ENCODE results near the gene DMRTC1B.
"Not testable (repeated sequence)": the region's sequence is repeated elsewhere in the genome, so short reads cannot be mapped to it uniquely, and the experiment has no call there.

The DMRTC1B gene

GRCh38 chrX:72776653-72777466, at the start of gene DMRTC1B:
Gene DMRTC1B (plus strand): TSS chrX:72776890. CDS start chrX:72845136, 68,246 bp downstream.
- not testable (repeated sequence) for DNase-seq

- DNase-seq, result no peak
Measured at GRCh38 chrX:72727846-72728245, 48.8 kb upstream of the DMRTC1B start.

GRCh38 chrX:72733636-72734035, 43.1 kb upstream of the DMRTC1B start:
- not testable (repeated sequence) for DNase-seq

- no peak for DNase-seq
Measured at GRCh38 chrX:72735561-72735960, 41.1 kb upstream of the DMRTC1B start.

- not testable (repeated sequence) for DNase-seq
Measured at GRCh38 chrX:72745546-72745945, 31.1 kb upstream of the DMRTC1B start.

GRCh38 chrX:72748545-72748944, 28.1 kb upstream of the DMRTC1B start:
- not testable (repeated sequence) for DNase-seq

GRCh38 chrX:72760454-72760853, 16.2 kb upstream of the DMRTC1B start:
- DNase-seq, result not testable (repeated sequence)

- not testable (repeated sequence) for DNase-seq
Measured at GRCh38 chrX:72777467-72777790, 739 bp downstream of the DMRTC1B start.

- DNase-seq, result not testable (repeated sequence)
Measured at GRCh38 chrX:72778146-72778545, 1.5 kb downstream of the DMRTC1B start.

GRCh38 chrX:72782560-72782959, 5.9 kb downstream of the DMRTC1B start, which contains the start of gene FAM236B:
Gene FAM236B (minus strand): TSS chrX:72782660. CDS start chrX:72782560, 100 bp downstream.
- not testable (repeated sequence) for DNase-seq

- not testable (repeated sequence) for DNase-seq
Measured at GRCh38 chrX:72783365-72783936, 6.8 kb downstream of the DMRTC1B start.

GRCh38 chrX:72783964-72784363, 7.3 kb downstream of the DMRTC1B start:
- DNase-seq, result not testable (repeated sequence)

GRCh38 chrX:72788142-72788541, 11.5 kb downstream of the DMRTC1B start:
- not testable (repeated sequence) for DNase-seq

GRCh38 chrX:72790390-72790789, 13.7 kb downstream of the DMRTC1B start:
- DNase-seq, result not testable (repeated sequence)

- not testable (repeated sequence) for DNase-seq
Measured at GRCh38 chrX:72808110-72808509, 31.4 kb downstream of the DMRTC1B start, which contains the start of gene FAM236D. Gene FAM236D (minus strand): TSS chrX:72808210. CDS start chrX:72808110, 100 bp downstream.

GRCh38 chrX:72830701-72831100, 54.0 kb downstream of the DMRTC1B start:
- DNase-seq, result not testable (repeated sequence)

GRCh38 chrX:72837532-72837931, 60.8 kb downstream of the DMRTC1B start:
- DNase-seq, result not testable (repeated sequence)

GRCh38 chrX:72882898-72883297, 106.2 kb downstream of the DMRTC1B start:
- not testable (repeated sequence) for DNase-seq

- DNase-seq, result not testable (repeated sequence)
Measured at GRCh38 chrX:72889740-72890139, 113.0 kb downstream of the DMRTC1B start.
